HEK293 (cell line): Measurements from ENCODE around the gene LITAFD.

ENCODE experiments used
- CTCF ChIA-PET: fragments of 350-600 bp; formaldehyde crosslinking; extraction: SDS; loops from one replicate; lab custom pipeline; 2021; ENCODE audit warnings: antibody characterized with exemption; lab: Yijun Ruan, JAX
- POLR2A ChIA-PET: fragments of 300-600 bp; formaldehyde crosslinking; extraction: SDS; loops from one replicate; lab custom pipeline; 2020; ENCODE audit warnings: antibody characterized with exemption, inconsistent platforms; lab: Yijun Ruan, JAX
- H3K27ac ChIP-seq: fragments of 200-500 bp; sonication (Bioruptor generic); 2 replicates; pipeline ENCODE4 v1.5.1; 2014; ENCODE audit warnings: low read depth, low read length, control low read depth, inconsistent platforms; ENCODE audit errors: extremely low read depth
- H3K36me3 ChIP-seq, 2 experiments: fragments of 200-500 bp in 1 of 2; sonication (Bioruptor generic) in 1 of 2; 1 replicate in 1 of 2; 2 replicates in 1 of 2; pipeline ENCODE4 v1.5.1; 2014 to 2017; ENCODE audit warnings: inconsistent platforms in 2 of 2, low read length in 2 of 2; ENCODE audit not compliant: control insufficient read depth in 2 of 2, insufficient read depth in 1 of 2
- H3K4me1 ChIP-seq: fragments of 200-500 bp; sonication (Bioruptor generic); 2 replicates; pipeline ENCODE4 v1.5.1; 2014; ENCODE audit warnings: mild to moderate bottlenecking, low read length, inconsistent platforms; ENCODE audit not compliant: control insufficient read depth, insufficient read depth
- H3K4me3 ChIP-seq: 2 replicates; pipeline ENCODE4 v1.5.1; 2011; ENCODE audit warnings: low read depth, mild to moderate bottlenecking, control low read depth, low read length, moderate library complexity
- H3K9me3 ChIP-seq: fragments of 200-500 bp; sonication (Bioruptor generic); 2 replicates; pipeline ENCODE4 v1.5.1; 2014; ENCODE audit warnings: low read depth, low read length, inconsistent platforms; ENCODE audit not compliant: control insufficient read depth, insufficient read depth
- BCL11B ChIP-seq: fragments of 450-650 bp; formaldehyde crosslinking; IDR thresholded peaks from 2 replicates; pipeline ENCODE4 v1.5.1; 2016; ENCODE audit warnings: low read depth, missing biosample characterization, missing genetic modification characterization
- EGR2 ChIP-seq: fragments of 450-650 bp; formaldehyde crosslinking; IDR thresholded peaks from 2 replicates; pipeline ENCODE4 v1.5.1; 2016; ENCODE audit warnings: low read depth, missing biosample characterization, missing genetic modification characterization
- GLIS2 ChIP-seq: fragments of 450-650 bp; formaldehyde crosslinking; IDR thresholded peaks from 2 replicates; pipeline ENCODE4 v1.5.1; 2016; ENCODE audit warnings: missing biosample characterization, missing genetic modification characterization
- KLF1 ChIP-seq: fragments of 450-650 bp; formaldehyde crosslinking; IDR thresholded peaks from 2 replicates; pipeline ENCODE4 v1.5.1; 2016; ENCODE audit warnings: missing biosample characterization, missing genetic modification characterization
- MEIS1 ChIP-seq: sonication (generic); formaldehyde crosslinking; IDR thresholded peaks from 2 replicates; pipeline ENCODE4 v1.8.1; 2022; ENCODE audit warnings: missing genetic modification reagents, mild to moderate bottlenecking, borderline replicate concordance
- REPIN1 ChIP-seq: fragments of 450-650 bp; formaldehyde crosslinking; IDR thresholded peaks from 2 replicates; pipeline ENCODE4 v1.5.1; 2017; ENCODE audit warnings: missing biosample characterization, missing genetic modification characterization, low read depth
- TRIM28 ChIP-seq: IDR thresholded peaks from 2 replicates; pipeline ENCODE4 v1.6.1; 2011; ENCODE audit warnings: low read length, control low read depth, borderline replicate concordance
- ZNF221 ChIP-seq: fragments of 450-650 bp; formaldehyde crosslinking; IDR thresholded peaks from 2 replicates; pipeline ENCODE4 v1.5.1; 2017; ENCODE audit warnings: missing biosample characterization, missing genetic modification characterization, borderline replicate concordance
- ZNF311 ChIP-seq: fragments of 450-650 bp; formaldehyde crosslinking; IDR thresholded peaks from 2 replicates; pipeline ENCODE4 v1.5.1; 2017; ENCODE audit warnings: missing biosample characterization, missing genetic modification characterization, borderline replicate concordance
- ZNF335 ChIP-seq: fragments of 450-650 bp; formaldehyde crosslinking; conservative IDR thresholded peaks from 2 replicates; pipeline ENCODE4 v1.5.1; 2016; ENCODE audit warnings: missing biosample characterization, missing genetic modification characterization
- ZNF514 ChIP-seq: fragments of 450-650 bp; formaldehyde crosslinking; IDR thresholded peaks from 2 replicates; pipeline ENCODE4 v1.5.1; 2016; ENCODE audit warnings: missing biosample characterization, missing genetic modification characterization
- ZNF560 ChIP-seq: fragments of 450-650 bp; formaldehyde crosslinking; IDR thresholded peaks from 2 replicates; pipeline ENCODE4 v1.5.1; 2017; ENCODE audit warnings: missing biosample characterization, missing genetic modification characterization, borderline replicate concordance
- ZNF596 ChIP-seq: fragments of 450-650 bp; IDR thresholded peaks from 2 replicates; pipeline ENCODE4 v1.5.0; 2018; ENCODE audit warnings: missing biosample characterization, mild to moderate bottlenecking, missing genetic modification characterization, moderate library complexity
- ZNF600 ChIP-seq: fragments of 450-650 bp; formaldehyde crosslinking; IDR thresholded peaks from 2 replicates; pipeline ENCODE4 v1.5.1; 2016; ENCODE audit warnings: missing biosample characterization, missing genetic modification characterization
- ZNF626 ChIP-seq: fragments of 450-650 bp; sonication (Bioruptor Pico); formaldehyde crosslinking; IDR thresholded peaks from 2 replicates; pipeline ENCODE4 v1.5.1; 2018; ENCODE audit warnings: missing biosample characterization, missing genetic modification characterization, inconsistent platforms
- ZNF660 ChIP-seq: fragments of 450-650 bp; IDR thresholded peaks from 2 replicates; pipeline ENCODE4 v1.5.1; 2018; ENCODE audit warnings: missing biosample characterization, mild to moderate bottlenecking, missing genetic modification characterization
- ZNF677 ChIP-seq: fragments of 450-650 bp; IDR thresholded peaks from 2 replicates; pipeline ENCODE4 v1.5.0; 2018; ENCODE audit warnings: missing biosample characterization, mild to moderate bottlenecking, missing genetic modification characterization, moderate library complexity
- ZNF76 ChIP-seq: fragments of 450-650 bp; formaldehyde crosslinking; IDR thresholded peaks from 2 replicates; pipeline ENCODE4; 2016; ENCODE audit warnings: low read depth, missing biosample characterization, missing genetic modification characterization, borderline replicate concordance
- ZSCAN16 ChIP-seq: fragments of 450-650 bp; formaldehyde crosslinking; IDR thresholded peaks from 2 replicates; pipeline ENCODE4 v1.5.1; 2016; ENCODE audit warnings: missing biosample characterization, missing genetic modification characterization
- TF ChIP-seq, protein P1 (sequence below): fragments of 450-650 bp; formaldehyde crosslinking; IDR thresholded peaks from 2 replicates; pipeline ENCODE4 v1.5.1; 2016; ENCODE audit warnings: missing biosample characterization, missing genetic modification characterization
- TF ChIP-seq, protein P2 (sequence below): fragments of 450-650 bp; formaldehyde crosslinking; IDR thresholded peaks from 2 replicates; pipeline ENCODE4 v1.5.1; 2016; ENCODE audit warnings: missing biosample characterization, missing genetic modification characterization
- TF ChIP-seq, protein P3 (sequence below): fragments of 450-650 bp; formaldehyde crosslinking; conservative IDR thresholded peaks from 2 replicates; pipeline ENCODE4 v1.5.1; 2016; ENCODE audit warnings: low read depth, missing biosample characterization, missing genetic modification characterization
- TF ChIP-seq, protein P4 (sequence below): fragments of 450-650 bp; formaldehyde crosslinking; IDR thresholded peaks from 2 replicates; pipeline ENCODE4 v1.5.1; 2016; ENCODE audit warnings: missing biosample characterization, missing genetic modification characterization

LITAFD gene

DNA sequence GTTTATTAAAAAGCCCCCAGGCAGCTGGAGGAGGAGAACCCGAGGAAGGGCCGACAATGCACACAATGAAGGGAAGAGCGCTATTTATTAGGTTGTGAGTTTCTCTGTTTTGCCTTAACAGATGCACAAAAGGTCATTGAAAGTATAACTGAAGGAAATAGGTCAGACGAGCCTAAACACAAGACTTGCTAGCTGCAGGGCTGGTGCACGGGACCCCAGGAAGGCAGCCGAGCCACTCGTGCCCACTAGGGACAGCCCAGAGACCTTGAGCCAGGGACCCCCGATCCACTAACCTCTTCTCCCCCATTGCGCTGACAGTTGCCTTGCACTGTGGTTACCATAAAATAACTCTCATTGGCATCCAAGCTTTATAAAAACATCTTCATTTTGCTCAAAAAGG is 11.3 kb downstream of the LITAFD start (continued):
- TF ChIP-seq ZNF221 (tag by site-specific recombination) (no peak), ZNF677 (tag by site-specific recombination) (no peak), REPIN1 (tag by site-specific recombination) (no peak), ZNF560 (tag by site-specific recombination) (no peak), BCL11B (tag by site-specific recombination) (no peak)

DNA sequence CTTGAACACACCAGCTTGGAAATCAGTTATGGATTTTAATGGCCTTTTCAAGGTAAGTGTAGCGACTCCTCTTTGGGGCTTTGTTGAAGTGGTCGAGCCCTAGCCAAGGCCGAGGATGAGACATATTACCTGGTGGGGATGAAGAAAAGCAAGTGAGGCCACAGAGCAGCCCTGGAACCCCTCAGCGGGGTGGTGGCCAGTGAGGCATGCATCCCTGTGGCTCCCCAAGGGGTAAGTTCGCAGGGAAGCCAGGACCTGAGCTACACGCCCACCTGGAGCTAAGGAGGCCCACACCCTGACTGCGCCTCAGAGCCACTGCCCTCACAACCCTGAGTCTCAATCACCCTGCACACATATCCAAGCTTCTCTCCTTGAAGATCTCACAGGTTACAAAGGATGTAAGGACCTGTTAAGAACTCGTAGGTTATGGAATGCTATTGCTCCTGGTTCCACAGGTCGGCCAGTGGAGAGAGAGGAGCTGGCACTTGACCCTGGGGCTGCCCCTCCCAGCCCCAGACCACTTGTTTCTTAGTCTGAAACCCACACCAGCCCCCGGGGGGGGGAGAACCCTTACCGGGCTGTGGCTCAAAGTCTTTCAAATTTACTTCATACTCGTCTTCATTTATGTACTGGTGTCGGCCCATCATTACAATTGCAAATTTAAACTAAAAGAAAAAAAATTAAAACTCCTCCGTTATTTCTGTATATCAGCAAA is 12.0 kb downstream of the LITAFD start:
- peaks cover 28 to 99% of the 10 kb centered on the region in 2 experiments for H3K36me3 ChIP-seq
- POLR2A ChIA-PET: no interaction called here
- no peak overlapping the region for H3K4me3 ChIP-seq
- CTCF ChIA-PET: interaction anchor here (0.7 to 1.4 kb wide), 2 partner anchors 15 to 42 kb away, joined by 3 read pairs; no protein-coding TSS in a partner anchor
- no peaks in the 10 kb centered on the region for H3K4me1 ChIP-seq
- no peaks in the 10 kb centered on the region for H3K9me3 ChIP-seq
- no peak overlapping the region for H3K27ac ChIP-seq
- TF ChIP-seq, protein P1, sequence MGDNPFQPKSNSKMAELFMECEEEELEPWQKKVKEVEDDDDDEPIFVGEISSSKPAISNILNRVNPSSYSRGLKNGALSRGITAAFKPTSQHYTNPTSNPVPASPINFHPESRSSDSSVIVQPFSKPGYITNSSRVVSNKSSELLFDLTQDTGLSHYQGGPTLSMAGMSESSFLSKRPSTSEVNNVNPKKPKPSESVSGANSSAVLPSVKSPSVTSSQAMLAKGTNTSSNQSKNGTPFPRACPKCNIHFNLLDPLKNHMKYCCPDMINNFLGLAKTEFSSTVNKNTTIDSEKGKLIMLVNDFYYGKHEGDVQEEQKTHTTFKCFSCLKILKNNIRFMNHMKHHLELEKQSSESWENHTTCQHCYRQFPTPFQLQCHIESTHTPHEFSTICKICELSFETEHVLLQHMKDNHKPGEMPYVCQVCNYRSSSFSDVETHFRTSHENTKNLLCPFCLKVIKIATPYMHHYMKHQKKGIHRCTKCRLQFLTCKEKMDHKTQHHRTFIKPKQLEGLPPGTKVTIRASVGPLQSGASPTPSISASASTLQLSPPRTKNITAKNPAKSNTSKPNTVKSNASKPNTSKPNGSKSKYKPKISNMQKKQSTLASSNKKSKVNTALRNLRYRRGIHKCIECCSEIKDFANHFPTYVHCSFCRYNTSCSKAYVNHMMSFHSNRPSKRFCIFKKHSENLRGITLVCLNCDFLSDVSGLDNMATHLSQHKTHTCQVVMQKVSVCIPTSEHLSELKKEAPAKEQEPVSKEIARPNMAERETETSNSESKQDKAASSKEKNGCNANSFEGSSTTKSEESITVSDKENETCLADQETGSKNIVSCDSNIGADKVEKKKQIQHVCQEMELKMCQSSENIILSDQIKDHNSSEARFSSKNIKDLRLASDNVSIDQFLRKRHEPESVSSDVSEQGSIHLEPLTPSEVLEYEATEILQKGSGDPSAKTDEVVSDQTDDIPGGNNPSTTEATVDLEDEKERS (tag by site-specific recombination): no peak
- TF ChIP-seq ZNF335 (tag by site-specific recombination): no peak
- TF ChIP-seq ZNF626 (tag by site-specific recombination): no peak
- no peak for TF ChIP-seq ZNF514
- no peak for TF ChIP-seq EGR2
- no peak for TF ChIP-seq KLF1 (tag by site-specific recombination)
- TF ChIP-seq, protein P2, sequence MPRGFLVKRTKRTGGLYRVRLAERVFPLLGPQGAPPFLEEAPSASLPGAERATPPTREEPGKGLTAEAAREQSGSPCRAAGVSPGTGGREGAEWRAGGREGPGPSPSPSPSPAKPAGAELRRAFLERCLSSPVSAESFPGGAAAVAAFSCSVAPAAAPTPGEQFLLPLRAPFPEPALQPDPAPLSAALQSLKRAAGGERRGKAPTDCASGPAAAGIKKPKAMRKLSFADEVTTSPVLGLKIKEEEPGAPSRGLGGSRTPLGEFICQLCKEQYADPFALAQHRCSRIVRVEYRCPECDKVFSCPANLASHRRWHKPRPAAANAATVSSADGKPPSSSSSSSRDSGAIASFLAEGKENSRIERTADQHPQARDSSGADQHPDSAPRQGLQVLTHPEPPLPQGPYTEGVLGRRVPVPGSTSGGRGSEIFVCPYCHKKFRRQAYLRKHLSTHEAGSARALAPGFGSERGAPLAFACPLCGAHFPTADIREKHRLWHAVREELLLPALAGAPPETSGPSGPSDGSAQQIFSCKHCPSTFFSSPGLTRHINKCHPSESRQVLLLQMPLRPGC: no peak
- TF ChIP-seq ZNF311 (tag by site-specific recombination): no peak
- TF ChIP-seq MEIS1 (CRISPR knock-in tag): no peak
- TF ChIP-seq ZNF76 (tag by site-specific recombination): no peak
- no peak for TF ChIP-seq ZNF600 (tag by site-specific recombination)
- TF ChIP-seq, protein P3, sequence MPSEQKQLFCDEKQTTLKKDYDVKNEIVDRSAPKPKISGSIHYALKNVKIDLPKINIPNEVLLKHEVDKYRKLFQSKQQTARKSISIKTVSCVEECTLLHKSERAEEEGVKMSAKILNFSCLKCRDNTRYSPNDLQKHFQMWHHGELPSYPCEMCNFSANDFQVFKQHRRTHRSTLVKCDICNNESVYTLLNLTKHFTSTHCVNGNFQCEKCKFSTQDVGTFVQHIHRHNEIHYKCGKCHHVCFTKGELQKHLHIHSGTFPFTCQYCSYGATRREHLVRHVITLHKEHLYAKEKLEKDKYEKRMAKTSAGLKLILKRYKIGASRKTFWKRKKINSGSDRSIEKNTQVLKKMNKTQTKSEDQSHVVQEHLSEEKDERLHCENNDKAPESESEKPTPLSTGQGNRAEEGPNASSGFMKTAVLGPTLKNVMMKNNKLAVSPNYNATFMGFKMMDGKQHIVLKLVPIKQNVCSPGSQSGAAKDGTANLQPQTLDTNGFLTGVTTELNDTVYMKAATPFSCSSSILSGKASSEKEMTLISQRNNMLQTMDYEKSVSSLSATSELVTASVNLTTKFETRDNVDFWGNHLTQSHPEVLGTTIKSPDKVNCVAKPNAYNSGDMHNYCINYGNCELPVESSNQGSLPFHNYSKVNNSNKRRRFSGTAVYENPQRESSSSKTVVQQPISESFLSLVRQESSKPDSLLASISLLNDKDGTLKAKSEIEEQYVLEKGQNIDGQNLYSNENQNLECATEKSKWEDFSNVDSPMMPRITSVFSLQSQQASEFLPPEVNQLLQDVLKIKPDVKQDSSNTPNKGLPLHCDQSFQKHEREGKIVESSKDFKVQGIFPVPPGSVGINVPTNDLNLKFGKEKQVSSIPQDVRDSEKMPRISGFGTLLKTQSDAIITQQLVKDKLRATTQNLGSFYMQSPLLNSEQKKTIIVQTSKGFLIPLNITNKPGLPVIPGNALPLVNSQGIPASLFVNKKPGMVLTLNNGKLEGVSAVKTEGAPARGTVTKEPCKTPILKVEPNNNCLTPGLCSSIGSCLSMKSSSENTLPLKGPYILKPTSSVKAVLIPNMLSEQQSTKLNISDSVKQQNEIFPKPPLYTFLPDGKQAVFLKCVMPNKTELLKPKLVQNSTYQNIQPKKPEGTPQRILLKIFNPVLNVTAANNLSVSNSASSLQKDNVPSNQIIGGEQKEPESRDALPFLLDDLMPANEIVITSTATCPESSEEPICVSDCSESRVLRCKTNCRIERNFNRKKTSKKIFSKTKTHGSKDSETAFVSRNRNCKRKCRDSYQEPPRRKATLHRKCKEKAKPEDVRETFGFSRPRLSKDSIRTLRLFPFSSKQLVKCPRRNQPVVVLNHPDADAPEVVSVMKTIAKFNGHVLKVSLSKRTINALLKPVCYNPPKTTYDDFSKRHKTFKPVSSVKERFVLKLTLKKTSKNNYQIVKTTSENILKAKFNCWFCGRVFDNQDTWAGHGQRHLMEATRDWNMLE (tag by site-specific recombination): no peak
- no peak for TF ChIP-seq ZNF660 (tag by site-specific recombination)
- no peak for TF ChIP-seq TRIM28
- TF ChIP-seq REPIN1 (tag by site-specific recombination): no peak
- no peak for TF ChIP-seq ZSCAN16 (tag by site-specific recombination)
- TF ChIP-seq ZNF596 (tag by site-specific recombination): no peak
- TF ChIP-seq GLIS2: no peak
- TF ChIP-seq, protein P4, sequence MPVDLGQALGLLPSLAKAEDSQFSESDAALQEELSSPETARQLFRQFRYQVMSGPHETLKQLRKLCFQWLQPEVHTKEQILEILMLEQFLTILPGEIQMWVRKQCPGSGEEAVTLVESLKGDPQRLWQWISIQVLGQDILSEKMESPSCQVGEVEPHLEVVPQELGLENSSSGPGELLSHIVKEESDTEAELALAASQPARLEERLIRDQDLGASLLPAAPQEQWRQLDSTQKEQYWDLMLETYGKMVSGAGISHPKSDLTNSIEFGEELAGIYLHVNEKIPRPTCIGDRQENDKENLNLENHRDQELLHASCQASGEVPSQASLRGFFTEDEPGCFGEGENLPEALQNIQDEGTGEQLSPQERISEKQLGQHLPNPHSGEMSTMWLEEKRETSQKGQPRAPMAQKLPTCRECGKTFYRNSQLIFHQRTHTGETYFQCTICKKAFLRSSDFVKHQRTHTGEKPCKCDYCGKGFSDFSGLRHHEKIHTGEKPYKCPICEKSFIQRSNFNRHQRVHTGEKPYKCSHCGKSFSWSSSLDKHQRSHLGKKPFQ: no peak
